Stimulated activated CD8-positive, alpha-beta memory T cell treated with anti-CD3 and anti-CD28 coated beads, Interleukin-15, amount 100 ng/mL, for 4 hours (primary cell): ENCODE results near the gene CHRNA1.
"Not testable (repeated sequence)": the region's sequence is repeated elsewhere in the genome, so short reads cannot be mapped to it uniquely, and the experiment has no call there.

Source experiments
- DNase-seq, 2 donors: peaks; one replicate each; pipeline ENCODE4 v3.0.0-alpha.2; 2020; ENCODE audit warnings: low read depth in 2 of 2

CHRNA1 gene

GRCh38 chr2:174717273-174717672, 47.0 kb downstream of the CHRNA1 start:
- DNase-seq, result no peak

DNA sequence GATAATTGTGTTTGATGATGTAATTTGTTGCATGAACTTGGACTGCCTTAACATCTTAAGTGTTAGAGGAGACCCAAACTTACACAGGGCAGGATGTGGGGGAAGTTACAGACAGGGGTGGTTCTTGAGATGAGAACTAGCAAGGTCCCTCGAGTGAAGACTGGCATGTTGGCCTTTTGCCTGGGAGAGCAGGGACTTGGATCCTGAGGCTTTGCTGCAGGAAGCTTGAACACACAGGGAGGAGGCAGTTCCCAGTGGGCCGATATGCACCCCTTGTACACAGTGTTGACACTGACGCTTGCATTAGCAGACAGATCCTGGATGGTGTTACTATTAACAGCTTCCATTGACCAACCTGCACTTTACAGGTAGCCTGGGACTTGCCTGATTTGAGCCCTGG, 47.5 kb downstream of the CHRNA1 start:
- no peak for DNase-seq

DNA sequence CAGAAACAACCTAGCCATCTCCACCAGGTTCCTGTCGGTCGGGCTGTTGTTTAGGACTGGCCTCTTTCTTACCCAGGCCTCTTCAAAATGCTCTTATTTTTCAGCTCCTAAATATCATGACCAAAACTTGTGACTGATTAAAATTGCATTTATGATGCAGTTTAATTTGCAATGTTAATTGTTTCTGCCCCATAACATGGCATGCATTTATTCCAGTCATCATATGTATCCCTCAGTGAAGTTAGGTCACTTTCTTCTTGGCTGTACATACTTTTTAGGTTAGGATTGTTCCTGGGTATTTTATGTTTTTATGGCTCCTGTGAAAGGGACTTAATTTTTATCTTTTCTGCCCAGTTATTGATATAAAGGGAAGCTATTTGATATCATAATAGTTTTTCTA, 50.6 kb downstream of the CHRNA1 start:
- no peak for DNase-seq

DNA sequence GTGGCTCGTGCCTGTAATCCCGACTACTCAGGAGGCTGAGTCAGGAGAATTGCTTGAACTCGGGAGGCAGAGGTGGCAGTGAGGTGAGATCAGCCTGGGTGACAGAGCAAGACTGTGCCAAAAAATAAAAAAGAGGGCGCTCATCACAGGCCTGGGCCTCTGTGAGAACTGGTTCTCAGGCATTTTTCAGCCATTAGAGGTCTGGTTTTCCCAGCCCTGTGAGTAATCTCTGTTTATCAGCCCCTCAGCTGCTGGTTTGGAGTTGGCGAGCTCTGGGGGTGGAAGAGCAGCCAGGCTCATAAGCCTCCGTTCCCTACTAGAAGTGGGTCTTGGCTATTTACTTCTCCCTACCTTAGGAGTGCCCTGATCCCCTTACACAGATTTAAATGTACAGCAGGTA, 53.1 kb downstream of the CHRNA1 start:
- DNase-seq, result no peak

- DNase-seq, result not testable (repeated sequence)
Measured at GRCh38 chr2:174709416-174710004, 54.8 kb downstream of the CHRNA1 start.

DNA sequence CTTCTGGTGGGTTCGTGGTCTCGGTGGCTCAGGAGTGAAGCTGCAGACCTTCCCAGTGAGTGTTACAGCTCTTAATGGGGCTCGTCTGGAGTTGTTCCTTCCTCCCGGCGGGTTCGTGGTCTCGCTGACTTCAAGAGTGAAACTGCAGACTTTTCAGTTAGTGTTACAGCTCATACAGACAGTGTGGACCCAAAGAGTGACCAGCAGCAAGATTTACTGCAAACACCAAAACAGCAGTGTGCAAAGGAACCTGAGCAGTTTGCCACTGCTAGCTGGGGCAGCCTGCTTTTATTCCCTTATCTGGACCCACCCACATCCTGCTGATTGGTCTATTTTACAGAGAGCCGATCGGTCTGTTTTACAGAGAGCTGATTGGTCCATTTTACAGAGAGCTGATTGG, 55.6 kb downstream of the CHRNA1 start:
- DNase-seq, result no peak

- no peak for DNase-seq
Measured at GRCh38 chr2:174705321-174705720, 59.0 kb downstream of the CHRNA1 start.

DNA sequence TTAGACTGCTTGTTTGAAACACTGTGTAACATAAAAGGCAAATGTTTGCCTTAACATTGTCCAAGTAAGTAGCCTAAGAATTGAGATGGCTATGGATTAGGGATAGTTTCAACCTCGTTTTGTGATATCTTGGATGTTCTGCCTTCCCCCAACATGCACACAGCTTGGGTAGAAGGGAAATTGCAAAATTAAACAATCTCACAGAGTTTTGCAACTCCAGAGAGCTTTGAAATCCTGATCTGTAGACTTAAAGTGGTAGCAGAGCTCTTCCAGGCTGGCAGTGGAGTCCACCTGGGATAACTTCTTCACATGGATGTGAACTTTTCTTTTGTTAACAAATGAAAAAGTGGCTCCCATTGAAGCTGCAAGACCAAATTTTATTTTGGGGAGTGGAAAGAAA, 59.6 kb downstream of the CHRNA1 start:
- DNase-seq, result no peak

GRCh38 chr2:174704061-174704460, 60.2 kb downstream of the CHRNA1 start:
- no peak for DNase-seq

- DNase-seq, result no peak
Measured at GRCh38 chr2:174703430-174703829, 60.8 kb downstream of the CHRNA1 start.

- DNase-seq, result no peak
Measured at GRCh38 chr2:174702541-174702940, 61.7 kb downstream of the CHRNA1 start.

DNA sequence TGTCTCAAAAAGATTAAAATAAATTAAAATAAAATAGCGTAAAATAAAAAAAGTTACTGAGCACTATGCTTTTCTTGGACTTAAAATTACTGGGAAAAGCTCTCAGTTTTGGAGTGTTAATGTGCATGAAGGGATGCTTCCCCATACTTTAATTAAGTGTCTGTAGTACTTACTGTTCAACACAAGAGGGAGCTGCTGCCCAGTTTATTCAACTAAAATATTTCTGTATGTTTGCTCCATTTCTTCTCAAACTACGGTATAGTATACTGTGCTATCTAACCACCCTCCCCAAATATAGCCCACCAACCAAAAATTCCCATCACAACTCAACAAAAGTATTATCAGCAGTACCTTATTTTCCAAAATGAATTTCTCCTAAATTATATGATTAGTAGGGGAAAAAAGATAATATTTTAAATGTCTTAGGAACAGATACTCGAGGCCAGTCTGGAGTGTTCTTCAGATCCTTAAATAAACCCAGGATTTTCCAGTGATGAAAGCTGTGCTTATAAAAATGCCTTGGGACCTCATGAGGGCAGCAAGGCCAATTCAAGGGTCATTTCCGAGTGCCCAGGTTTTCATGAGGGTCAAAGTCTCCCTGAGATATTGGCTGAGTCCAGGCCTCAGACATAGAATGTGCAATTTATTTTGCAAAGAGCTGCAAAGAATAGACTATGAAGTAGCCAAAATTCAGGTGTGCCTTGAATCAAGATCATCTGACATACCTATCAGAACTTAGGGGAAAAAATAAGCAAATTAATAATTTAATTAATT, 64.1 kb downstream of the CHRNA1 start:
- DNase-seq, result no peak
